ENCODE results near the gene KEL. TPM values are rescaled to one million over a fixed set of nuclear protein-coding genes. Genes with fewer than 3 reads are reported as not detected.

The KEL gene
- total RNA-seq, 1 experiment from 2014 or later, result 0.91 TPM

- ATAC-seq (no peak), DNase-seq (ENCODE audit: low read depth, low spot score) (no peak)
- Histone ChIP-seq H3K9me3 (ENCODE audit: control insufficient read depth in 1 of 2, insufficient read depth in 1 of 2, low read depth in 1 of 2, low read length in 2 of 2) (no peaks in the 10 kb centered on the region), H3K4me1 (ENCODE audit: control insufficient read depth in 1 of 2, insufficient read depth in 2 of 2, low read length in 2 of 2) (no peaks in the 10 kb centered on the region), H3K4me3 (replicated peaks in 1 of 2; ENCODE audit: low read depth in 1 of 2, low read length in 2 of 2) (no peak overlapping the region), H2AFZ (ENCODE audit: low read depth, low read length, poor library complexity, severe bottlenecking) (no peak overlapping the region), H4K20me1 (ENCODE audit: insufficient read depth) (no peaks in the 10 kb centered on the region), H3K27me3 (ENCODE audit: insufficient read depth, low read length) (peaks cover 27% of the 10 kb centered on the region), H3K79me2 (ENCODE audit: insufficient read depth, low read length) (no peaks in the 10 kb centered on the region), H3K9me2 (ENCODE audit: insufficient read depth) (no peaks in the 10 kb centered on the region), H3K4me2 (ENCODE audit: low read length) (no peak overlapping the region), H3K36me3 (ENCODE audit: control insufficient read depth in 1 of 2, insufficient read depth in 2 of 2, low read length in 2 of 2) (no peaks in the 10 kb centered on the region), H3K27ac (ENCODE audit: low read depth, low read length) (no peak overlapping the region), H3K9ac (ENCODE audit: low read length) (no peak overlapping the region)
- no peak for TF ChIP-seq SP1 (IDR thresholded peaks at IDR 0.05; ENCODE audit: low read depth)
- TF ChIP-seq REST (IDR thresholded peaks at IDR 0.05; ENCODE audit: low read depth), result no peak
- no peak for TF ChIP-seq CEBPB (IDR thresholded peaks at IDR 0.05; ENCODE audit: low read depth)
- TF ChIP-seq EZH2 (IDR thresholded peaks at IDR 0.05), result no peak
- TF ChIP-seq YY1 (IDR thresholded peaks at IDR 0.05; ENCODE audit: extremely low read depth, insufficient replicate concordance, low read depth, low read length), result no peak
- no peak for TF ChIP-seq CTCF (IDR thresholded peaks at IDR 0.05 in 2 of 3, conservative IDR thresholded peaks at IDR 0.05 in 1 of 3; ENCODE audit: borderline replicate concordance in 1 of 3, insufficient read depth in 1 of 3, low read depth in 2 of 3, low read length in 2 of 3)
- TF ChIP-seq EZH2phosphoT487 (IDR thresholded peaks at IDR 0.05; ENCODE audit: borderline replicate concordance), result no peak
- no peak for TF ChIP-seq ZBTB33 (IDR thresholded peaks at IDR 0.05; ENCODE audit: extremely low read depth, insufficient replicate concordance, low read length)
- TF ChIP-seq CBX3 (IDR thresholded peaks at IDR 0.05; ENCODE audit: low read depth), result no peak
- no peak for TF ChIP-seq SRF (IDR thresholded peaks at IDR 0.05; ENCODE audit: low read depth)
- no peak for TF ChIP-seq POLR2A (IDR thresholded peaks at IDR 0.05; ENCODE audit: borderline replicate concordance, extremely low read depth, insufficient read depth, insufficient read length)
- no peak for TF ChIP-seq ELF1 (IDR thresholded peaks at IDR 0.05; ENCODE audit: borderline replicate concordance, low read depth)
- no peak for TF ChIP-seq RAD21 (IDR thresholded peaks at IDR 0.05; ENCODE audit: low read depth)
- TF ChIP-seq MAX (IDR thresholded peaks at IDR 0.05), result no peak
- no peak for TF ChIP-seq SIN3A (IDR thresholded peaks at IDR 0.05; ENCODE audit: low read depth)
- TF ChIP-seq TCF7L2 (IDR thresholded peaks at IDR 0.05; ENCODE audit: borderline replicate concordance, extremely low read depth, insufficient read depth, insufficient read length), result no peak
- TF ChIP-seq FOSL1 (IDR thresholded peaks at IDR 0.05; ENCODE audit: low read depth), result no peak
- no peak for TF ChIP-seq JUND (IDR thresholded peaks at IDR 0.05)
- no peak for TF ChIP-seq POLR2AphosphoS5 (IDR thresholded peaks at IDR 0.05; ENCODE audit: low read depth, low read length)
- TF ChIP-seq EGR1 (IDR thresholded peaks at IDR 0.05; ENCODE audit: low read depth), result no peak
- BruUV-seq (replicated peaks), result no TSS peak
- RAD21 ChIA-PET (ENCODE audit: low non-redundant PET in 1 of 2, low total read pairs in 2 of 2, uncharacterized antibody in 2 of 2, unreplicated experiment in 2 of 2), result no interaction called here
- CTCF ChIA-PET, result interaction anchor here (0.9 to 1.5 kb wide), 3 partner anchors 9 to 299 kb away, joined by 3 read pairs; no protein-coding TSS in a partner anchor
- POLR2A ChIA-PET, result no interaction called here
- intact Hi-C loops (cut with micrococcal nuclease), result no loop called here
Measured at GRCh38 chr7:142916508-142916907, 45.7 kb downstream of the KEL start.

Data from HCT116 (cell line).